A172 (cell line): ENCODE data around the gene CIBAR2. TPM values are rescaled to one million over a fixed set of nuclear protein-coding genes. Genes with fewer than 3 reads are reported as not detected.

Source experiments
- DNase-seq: peaks from one replicate; pipeline ENCODE4 v3.0.0-alpha.2; 2015; ENCODE audit warnings: low spot score
- total RNA-seq: library from RNA; depleted of rRNA; stranded (reverse); fragments of >200 nt; shearing (Covaris generic); gene quantifications from 2 replicates; pipeline ENCODE4 v1.2.3, GENCODE V29; 2014; rRNA removed

The CIBAR2 gene
- total RNA-seq = 1.2 TPM in 1 of 2 replicates, not detected in the other

DNA sequence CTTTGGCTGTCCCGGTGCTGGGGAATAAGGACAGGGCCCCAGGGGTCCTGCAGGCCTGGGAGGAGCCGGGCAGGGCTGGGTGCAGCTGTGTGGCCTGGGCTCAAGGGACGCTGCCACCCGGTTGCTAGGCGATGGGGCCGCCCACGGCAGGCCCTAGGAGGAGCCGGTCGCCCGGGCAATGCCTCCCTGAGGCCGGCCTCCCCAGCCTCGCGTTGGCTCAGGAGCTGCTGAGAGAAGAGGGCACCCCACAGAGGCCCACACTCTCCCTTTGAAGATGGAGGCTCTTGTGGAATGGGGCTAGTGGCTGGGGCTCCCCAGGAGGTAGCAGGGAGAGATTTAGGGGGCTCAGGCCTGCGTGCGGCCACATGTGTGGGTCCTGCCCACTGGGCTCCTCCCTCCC, at the start of gene CIBAR2:
Gene CIBAR2 (minus strand): TSS at position 109 of the 400 bp plus-strand sequence. CDS start 120 bp downstream, outside the sequence.
- no peak for DNase-seq

DNA sequence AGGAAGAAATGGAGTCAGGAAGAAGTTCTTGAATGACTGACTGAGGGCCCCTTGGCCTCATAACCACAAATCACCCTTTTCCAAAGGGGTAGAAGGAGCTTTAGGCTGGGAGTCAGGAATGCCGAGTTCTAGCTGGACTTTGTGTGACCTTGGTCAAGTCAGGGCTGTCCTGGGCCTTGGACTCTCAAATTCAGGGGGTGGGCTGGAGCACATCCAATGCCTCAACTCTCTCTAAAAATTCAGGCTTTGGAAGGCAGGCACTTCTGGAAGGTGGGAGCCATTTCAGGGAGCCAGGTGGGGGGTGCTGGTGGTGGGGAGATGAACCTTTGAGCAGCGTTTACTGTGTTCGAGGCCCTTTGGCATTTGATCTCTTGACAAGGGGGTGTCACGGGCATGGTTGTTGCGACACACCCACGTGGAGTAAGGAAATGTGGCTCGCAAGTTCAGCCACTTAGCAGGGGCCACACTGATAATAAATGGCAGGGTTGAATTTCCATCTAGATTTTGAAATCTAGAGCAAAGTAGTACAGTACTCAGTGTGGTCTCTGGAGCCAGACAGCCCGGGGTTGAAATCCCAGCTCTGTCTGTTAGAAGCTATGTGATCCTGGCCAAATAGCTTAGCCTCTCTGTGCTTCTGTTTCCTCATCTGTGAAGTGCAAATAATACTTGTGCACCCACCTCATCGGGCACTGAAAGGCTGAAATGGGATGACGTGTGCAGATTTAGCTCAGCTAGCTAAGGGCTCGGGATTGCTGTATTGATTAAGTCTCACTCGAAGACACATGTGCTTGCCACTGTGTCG, 47.1 kb upstream of the CIBAR2 start:
- no peak for DNase-seq

DNA sequence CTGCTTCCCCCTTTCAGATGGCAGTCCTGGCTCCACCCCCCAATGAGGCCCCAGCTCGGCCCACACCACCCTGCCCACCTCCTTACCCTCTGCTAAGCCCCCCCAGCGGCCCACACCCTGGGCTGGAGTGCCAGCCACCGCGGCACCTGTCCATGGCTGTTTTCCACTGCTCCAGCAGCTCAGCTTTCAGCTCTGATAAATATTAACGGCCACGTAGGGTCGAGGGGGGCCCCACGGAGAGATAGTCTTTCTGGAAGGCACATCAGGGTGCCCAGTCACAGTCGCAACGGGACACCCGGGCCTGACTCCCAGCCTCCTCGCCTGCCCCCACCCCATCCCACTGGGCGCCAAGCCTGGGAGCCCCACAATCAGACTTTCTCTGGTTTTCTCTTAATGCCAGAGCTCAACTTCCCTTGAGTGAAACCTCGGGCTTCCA, 46.5 kb upstream of the CIBAR2 start:
- DNase-seq = no peak

DNA sequence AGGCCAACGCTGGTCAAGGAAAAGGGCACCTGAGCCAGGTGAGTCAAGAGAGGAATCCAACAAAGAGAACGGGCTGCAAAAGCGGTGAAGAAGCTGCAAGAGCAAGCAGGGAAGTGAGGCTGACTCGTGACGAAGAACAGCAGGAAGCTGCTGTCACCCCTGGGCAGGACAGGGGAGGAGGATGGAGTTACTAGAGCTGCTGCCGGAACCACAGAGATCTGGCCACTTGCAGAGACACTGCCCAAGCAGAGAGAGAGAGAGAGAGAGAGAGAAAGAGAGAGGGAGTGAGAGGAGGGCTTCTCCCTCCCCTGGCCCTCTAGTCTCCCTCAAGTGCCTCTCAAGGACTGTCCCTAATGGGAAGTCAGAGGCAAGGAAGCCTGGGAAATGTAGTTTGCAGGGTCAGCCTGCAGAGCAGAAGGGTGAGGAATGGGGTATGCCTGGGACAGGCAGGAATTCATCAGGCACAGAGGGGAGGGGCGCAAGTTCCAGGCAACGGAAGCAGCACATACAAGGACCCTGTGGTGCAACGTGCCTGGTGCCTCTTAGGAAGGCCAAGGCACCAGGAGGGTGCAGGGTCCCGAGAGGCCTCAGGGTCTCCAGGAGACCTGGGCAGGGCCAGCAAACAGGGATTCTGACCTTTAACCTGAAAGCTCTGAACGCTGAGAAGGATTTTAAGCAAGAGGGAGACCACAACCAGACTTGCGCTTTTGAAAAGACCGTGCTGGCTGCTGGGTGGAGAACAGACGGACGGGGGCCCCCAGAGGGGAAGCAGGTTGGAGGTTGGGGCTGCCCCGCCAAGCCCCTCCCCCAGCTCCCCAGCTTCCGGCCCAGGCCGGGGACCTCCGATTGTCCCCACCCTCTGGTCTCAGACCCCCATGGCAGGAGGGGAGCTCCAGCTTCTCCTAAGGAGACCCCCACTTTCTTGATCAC, 45.8 kb upstream of the CIBAR2 start:
- DNase-seq = no peak

DNA sequence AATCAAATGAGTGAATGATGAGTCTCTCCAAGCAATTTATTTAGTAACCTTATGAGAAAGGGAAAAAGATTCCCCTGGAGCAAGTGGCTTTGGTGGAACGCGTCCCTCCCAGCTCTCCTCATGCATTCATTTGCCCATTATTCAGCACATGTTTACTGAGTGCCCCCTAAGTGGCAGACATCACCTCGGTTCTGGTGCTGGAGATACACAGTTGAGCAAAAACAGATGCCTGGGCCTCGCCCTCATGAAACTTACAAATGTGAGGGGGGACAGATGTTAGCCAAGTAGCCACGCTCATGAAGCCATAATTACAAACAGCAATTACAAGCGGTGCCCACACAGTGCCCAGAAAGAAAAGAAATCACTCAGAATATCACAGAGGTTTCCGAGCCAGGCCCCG, 45.1 kb upstream of the CIBAR2 start:
- DNase-seq = no peak

DNA sequence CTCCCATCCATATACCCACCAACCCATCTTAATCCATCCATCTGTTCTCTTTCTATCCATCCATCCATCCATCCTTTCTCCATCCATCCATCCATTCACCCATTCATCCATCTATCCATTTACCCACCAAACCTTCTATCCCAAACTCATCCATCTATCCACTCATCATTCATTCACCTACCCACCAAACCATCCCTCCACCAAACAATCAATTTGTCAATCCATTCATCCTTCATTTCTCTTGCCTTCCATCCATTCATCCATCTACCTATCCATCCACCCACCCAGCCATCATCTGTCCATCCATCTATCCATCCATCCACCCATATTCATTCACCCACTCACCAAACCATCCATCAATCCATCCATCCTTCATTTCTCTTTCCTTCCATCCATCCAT, 44.6 kb upstream of the CIBAR2 start:
- DNase-seq = no peak

DNA sequence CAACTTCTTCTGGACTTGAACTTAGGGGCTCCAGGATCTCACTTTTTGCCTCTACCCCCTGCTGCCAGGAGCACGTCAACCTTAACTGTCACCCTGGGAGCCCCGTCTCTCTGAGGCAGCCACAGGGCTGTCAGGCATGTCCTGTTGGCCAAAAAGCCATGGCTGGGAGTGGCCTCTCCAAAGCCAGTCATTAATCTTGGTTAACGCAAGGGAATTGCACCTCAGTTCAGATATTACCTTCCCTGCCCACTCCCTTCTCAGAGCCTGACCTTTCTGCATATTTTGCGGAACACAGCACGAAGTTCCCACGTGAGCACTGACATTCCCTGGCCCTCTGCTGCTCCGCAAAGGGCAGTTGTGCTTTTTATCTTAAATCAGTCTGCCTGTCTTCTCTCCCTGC, 44.2 kb upstream of the CIBAR2 start:
- no peak for DNase-seq

DNA sequence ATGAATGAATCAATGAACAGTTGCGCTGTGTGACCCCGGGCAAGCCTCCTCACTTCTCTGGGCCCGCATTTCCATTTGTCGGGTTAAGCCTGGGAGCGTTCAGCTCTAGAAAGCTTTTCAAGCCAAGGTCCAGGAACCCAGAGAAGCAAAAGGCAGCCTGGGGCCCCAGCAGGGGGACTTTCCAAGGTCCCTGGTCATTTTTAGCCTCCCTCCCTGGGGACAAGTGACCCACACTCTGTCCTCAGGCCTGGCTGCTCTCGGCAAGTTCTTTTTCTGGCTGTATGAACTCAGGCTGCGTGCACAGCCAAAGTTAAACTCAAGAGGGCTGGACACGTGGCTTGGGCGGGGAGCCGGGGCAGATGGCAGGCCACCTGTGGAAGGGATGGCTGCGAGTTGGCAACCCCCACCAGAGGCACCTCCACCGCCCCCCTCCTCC, 41.4 kb upstream of the CIBAR2 start:
- DNase-seq = no peak

DNA sequence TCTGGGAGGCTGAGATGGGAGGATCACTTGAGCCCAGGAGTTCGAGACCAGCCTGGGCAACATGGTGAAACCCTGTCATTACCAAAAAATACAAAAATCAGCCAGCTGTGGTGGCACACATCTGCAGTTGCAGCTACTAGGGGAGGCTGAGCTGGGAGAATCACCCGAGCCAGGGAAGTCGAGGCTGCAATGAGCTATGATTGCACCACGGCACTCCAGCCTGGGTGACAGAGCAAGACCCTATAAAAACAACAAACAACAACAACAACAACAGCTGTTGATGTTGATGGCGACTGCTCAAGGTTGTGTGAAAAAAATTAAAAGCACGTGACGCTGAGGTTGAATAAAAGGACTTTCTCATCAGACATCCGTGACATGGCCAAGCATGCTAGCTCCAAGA, 40.8 kb upstream of the CIBAR2 start:
- no peak for DNase-seq

DNA sequence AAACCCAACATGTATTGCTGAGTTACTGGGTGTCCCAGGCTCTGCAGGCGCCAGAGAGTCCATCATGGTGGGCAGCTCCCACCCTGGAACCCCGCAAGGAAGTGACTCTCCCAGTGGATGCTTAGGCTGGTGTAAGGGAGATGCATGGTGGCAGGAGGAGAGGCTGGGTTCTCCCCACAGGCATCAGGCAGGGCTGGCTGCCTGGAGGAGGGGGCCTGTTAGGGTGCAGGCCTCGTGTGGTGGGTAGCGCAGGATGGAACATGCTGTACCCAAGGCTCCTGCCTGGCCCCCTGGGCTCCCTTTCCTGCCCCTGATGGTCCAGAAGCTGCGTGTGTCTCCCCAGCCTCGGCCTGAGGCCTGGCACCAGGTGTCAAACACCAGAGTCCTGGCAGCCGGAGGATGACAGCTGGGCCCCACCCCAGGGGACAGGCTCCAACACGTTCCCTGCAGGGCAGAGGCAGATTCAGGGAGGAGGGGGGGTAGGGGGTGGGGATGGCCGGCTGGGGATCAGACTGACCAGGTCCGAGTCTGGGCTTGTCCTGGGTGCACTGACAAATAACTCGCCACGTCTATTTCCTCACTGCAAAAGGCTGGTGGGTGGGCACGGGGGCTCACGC, 40.2 kb upstream of the CIBAR2 start:
- DNase-seq = no peak

DNA sequence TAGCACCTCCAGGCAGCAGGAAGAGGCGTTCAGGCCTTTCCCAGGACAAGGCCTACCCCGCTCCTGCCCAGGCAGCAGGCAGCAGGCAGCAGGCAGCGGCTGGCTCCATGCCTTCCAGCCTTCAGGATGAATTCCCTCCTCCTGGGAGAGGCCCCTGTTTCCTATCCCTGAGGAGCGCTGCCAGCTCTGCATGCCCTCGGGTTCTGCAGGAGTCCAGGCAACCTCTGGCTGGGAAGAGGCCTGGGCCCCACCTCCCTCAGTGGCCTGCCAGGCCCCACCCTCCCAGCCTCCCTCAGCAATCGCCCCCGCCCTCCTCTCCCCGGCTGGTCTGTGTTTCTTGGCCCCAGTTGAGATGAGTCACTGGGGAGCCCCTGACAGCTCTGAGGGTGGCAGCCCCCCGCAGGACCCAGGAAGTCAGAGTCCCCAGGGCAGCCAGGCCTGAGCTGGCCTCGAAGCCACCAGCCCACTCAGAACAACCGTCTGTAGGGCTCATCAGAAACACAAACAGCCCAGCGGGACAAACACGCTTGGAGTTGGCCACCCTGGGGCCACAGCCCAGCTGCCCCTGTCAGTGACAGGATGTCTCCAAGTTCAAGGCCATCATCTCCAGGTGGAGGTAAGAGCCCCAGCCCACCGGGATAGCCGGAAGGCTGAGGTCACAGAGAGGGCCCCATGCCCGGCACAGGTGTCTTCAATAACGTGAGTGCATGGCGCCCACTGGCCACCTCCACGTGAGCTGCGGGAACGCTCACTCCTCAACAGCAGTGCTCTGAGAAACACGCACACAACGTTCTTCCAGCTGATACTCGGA, 39.5 kb upstream of the CIBAR2 start:
- peak; percentile 93 for DNase-seq

DNA sequence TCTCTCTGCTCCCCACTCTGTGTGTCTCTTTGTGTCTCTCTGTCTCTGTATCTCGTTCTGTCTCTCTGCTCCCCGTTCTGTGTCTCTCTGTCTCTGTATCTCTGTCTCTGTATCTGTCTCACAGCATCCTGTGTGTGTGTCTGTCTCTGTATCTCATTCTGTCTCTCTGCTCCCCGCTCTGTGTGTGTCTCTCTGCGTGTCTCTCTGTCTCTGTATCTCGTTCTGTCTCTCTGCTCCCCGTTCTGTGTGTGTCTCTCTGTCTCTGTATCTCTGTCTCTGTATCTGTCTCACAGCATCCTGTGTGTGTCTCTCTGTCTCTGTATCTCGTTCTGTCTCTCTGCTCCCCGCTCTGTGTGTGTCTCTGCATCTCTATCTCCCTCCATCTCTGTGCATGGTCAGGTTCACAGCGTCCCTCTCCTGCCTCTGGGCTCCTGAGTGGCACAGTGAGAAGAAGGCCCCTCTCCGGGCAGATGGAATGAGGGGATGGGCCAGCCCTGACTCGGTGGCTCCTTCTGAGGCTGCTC, 38.9 kb upstream of the CIBAR2 start:
- DNase-seq = no peak

DNA sequence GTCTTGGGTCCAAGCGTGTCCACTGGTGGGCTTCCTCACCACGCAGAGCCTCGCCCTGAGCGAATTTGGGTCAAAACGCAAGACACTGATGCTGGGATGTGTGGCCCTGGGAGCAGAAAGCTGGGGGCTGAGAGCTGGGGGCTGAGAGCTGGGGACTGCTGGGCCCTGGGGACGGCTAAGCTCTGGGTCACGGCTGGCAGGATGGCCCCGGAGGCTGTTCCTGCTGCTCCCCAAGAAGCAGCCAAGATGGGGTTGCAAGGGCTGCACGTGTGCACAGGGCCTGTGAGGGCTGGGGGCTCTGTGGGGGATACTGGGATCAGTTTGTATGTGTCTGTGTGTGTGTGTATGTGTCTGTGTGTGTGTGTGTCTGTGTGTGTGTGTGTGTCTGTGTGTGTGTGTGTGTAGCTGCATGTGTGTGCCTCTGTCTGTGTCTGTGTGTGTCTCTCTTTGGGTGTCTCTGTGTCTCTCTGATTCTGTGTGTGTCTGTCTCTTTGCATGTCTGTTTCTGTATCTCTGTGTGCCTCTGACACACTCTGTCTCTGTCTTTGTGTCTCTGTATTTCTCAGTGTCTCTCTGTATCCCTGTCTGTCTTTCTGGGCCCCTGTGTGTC, 38.2 kb upstream of the CIBAR2 start:
- no peak for DNase-seq

DNA sequence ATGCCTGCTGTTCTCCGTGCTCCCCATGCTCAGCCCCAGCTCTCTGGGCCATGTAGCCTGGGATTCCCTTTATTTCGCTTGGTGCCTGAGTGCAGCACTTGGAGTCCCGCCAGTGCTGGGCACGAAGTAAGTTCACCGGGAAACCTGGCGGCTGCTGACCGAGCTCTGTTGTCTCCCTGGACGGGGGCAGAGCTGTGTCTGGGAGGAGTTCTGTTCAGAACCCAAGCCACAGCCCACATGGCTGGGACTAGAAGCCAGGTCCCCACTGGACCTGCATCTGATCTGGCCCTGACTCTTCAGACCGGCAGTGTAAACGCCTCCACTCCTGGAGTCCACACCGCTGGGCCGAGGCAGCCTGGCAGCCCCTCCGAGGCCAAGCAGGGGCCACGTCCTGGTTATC, 37.5 kb upstream of the CIBAR2 start:
- DNase-seq = no peak

DNA sequence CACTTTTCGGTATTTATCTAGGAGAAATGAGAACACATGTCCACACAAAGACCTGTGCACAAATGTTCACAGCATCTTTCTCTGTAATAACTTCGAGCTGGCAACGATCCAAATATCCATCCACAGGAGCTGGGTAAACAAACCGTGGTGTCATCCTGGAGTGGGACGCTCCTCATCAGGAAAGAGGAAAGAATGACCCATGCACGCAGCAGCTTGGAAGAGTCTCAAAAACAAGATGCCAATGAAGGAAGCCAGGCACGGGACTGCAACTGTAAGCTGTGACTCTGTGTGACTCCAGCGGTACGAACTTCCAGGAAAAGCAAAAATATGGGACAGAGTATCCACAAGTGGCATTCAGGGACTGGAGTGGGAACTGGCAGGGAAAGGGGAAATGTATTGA, 36.7 kb upstream of the CIBAR2 start:
- peak; percentile 74 for DNase-seq

DNA sequence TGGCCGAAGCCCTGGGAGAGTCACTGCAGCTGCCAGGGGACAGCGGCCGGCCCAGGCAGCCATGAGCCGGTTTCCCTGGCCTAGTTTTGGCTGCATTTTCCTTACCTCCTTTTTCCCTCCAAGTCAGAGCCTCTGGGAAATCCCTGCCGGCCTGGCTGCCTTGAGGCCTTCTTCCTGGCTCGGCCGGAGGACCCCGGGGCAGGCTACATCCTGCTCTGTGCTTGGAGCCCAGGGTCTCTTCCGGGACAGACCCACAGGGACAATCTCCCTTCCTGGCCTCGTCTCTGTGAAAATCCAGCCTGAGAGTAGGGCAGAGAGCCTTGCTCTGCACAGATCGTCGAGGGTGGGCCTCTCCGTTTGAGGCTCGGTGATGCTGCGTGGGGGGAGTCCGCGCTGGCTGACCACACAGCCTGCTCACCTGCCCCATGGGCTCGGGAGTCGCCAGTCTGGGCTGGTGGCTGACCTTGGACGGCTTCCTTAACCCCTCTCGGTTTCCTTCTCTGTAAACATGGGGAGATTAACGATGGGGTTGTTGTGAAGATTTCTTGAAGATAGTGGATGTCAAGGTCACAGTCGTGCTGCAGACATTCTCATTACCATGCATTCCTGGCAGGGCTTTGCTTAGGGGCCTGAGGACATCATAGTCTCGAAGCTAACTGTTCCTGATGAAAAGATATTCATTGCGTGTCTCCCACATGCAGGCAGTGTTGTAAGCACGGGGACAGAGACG, 34.8 kb upstream of the CIBAR2 start:
- DNase-seq = no peak

DNA sequence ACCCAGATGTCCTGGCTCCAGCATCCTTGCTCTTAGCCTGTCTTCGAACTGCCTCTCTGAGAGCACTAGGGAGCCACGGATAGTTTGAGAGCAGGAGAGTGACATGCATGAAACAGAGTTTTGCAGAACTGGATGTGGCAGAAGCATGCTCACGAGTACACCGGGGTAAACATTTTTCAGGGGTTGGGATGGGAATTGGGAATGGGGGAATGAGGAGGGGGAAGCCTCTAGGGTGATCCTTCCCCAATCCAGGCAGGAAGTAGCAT, 34.2 kb upstream of the CIBAR2 start:
- DNase-seq = no peak

DNA sequence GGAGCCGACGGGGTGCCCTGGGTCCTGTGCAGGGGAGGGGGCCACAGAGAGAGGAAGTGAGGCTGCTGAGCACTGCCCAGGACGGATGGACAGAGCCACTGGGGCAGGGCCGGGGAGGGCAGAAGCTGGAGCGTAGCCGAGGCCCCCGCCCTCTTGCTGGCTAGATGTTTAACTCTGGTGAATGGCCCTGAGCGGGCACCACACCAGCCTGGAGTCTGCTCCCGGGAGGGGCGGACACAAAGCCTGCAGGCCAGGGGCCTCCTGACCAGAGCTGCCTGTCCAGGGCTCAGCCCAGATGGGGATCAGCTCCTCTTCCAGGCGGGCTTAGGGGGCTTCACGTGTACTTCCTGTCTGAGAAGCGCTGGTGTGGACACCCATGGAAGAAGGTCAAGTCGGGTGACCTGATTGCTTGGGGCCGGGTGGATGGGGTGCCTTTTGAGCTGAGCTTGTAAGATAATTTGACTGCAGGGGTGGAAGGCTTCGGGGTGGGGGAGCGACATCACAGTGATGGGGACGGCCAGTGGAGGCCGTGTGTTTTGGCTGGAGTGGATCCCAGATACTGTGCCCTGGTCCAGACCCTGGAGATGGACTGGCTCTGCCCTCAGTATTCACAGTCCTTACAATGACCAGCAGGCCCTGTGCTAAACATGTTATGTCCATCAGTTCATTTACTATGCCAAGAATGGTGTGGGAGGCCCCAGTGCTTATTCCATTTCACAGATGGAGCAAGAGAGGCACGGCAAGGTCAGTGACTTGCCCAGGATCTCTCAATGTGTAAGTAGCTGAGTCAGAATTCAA, 33.7 kb upstream of the CIBAR2 start:
- no peak for DNase-seq

DNA sequence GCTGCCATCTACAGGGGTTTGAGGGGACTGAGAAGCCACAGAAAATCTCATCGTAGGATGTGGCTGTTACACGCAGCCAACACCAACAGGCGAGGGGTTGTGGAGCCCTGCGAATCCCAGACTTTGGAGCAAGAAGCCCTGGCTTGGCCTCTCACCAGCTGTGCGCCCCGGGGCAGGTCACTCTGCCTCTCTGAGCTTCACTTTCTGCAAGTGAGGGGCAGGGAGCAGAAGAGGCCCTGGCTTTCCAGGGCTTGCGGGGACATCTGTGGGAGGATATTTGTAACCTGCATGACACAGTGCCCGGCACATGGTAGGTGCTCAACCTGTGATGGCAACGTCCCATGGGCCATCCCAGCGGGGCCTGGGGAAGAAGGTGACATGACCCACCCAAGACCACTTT, 32.9 kb upstream of the CIBAR2 start:
- DNase-seq = no peak
